ENCODE measurements around the gene LRBA.

The LRBA gene

GRCh38 chr4:150327262-150327780 lies 687.8 kb downstream of the LRBA start:
- H3K27ac ChIP-seq (ENCODE audit: low read length): no peak overlapping the region
- H3K79me2 ChIP-seq (ENCODE audit: insufficient read depth, low read length): no peaks in the 10 kb centered on the region
- DNase-seq (no peak), ATAC-seq (ENCODE audit: insufficient read depth, low read depth) (no peak)
- no peak overlapping the region for H3K4me2 ChIP-seq (ENCODE audit: insufficient read depth, low read length)
- no peaks in the 10 kb centered on the region for H3K36me3 ChIP-seq (ENCODE audit: insufficient read depth, low read length)
- TF ChIP-seq EZH2 (IDR thresholded peaks at IDR 0.05; ENCODE audit: borderline replicate concordance, low read depth, low read length, severe bottlenecking) (no peak), CTCF (IDR thresholded peaks at IDR 0.05; ENCODE audit: borderline replicate concordance, extremely low read depth, low read length, poor library complexity, severe bottlenecking) (no peak)
- no peaks in the 10 kb centered on the region for H3K27me3 ChIP-seq (ENCODE audit: insufficient read depth, low read length, poor library complexity)
- H2AFZ ChIP-seq (ENCODE audit: low read depth, low read length): no peak overlapping the region
- H4K20me1 ChIP-seq (ENCODE audit: insufficient read depth, low read length): no peaks in the 10 kb centered on the region
- H3K4me3 ChIP-seq (ENCODE audit: low read depth in 1 of 2, low read length in 2 of 2): no peak overlapping the region
- no peaks in the 10 kb centered on the region for H3K4me1 ChIP-seq (ENCODE audit: insufficient read depth, low read length)
- H3K9ac ChIP-seq (ENCODE audit: low read depth, low read length): no peak overlapping the region
- H3K9me3 ChIP-seq (ENCODE audit: insufficient read depth, low read length, severe bottlenecking): no peaks in the 10 kb centered on the region

GRCh38 chr4:150325872-150326271 lies 689.2 kb downstream of the LRBA start:
- no peak for DNase-seq
- Histone ChIP-seq H3K4me2 (ENCODE audit: insufficient read depth, low read length) (no peak overlapping the region), H3K27ac (ENCODE audit: low read length) (no peak overlapping the region), H3K27me3 (ENCODE audit: insufficient read depth, low read length, poor library complexity) (no peaks in the 10 kb centered on the region), H3K4me1 (ENCODE audit: insufficient read depth, low read length) (no peaks in the 10 kb centered on the region), H3K79me2 (ENCODE audit: insufficient read depth, low read length) (no peaks in the 10 kb centered on the region), H3K9ac (ENCODE audit: low read depth, low read length) (no peak overlapping the region), H2AFZ (ENCODE audit: low read depth, low read length) (no peak overlapping the region), H3K36me3 (ENCODE audit: insufficient read depth, low read length) (no peaks in the 10 kb centered on the region), H3K9me3 (ENCODE audit: insufficient read depth, low read length, severe bottlenecking) (no peaks in the 10 kb centered on the region), H3K4me3 (ENCODE audit: low read depth in 1 of 2, low read length in 2 of 2) (no peak overlapping the region), H4K20me1 (ENCODE audit: insufficient read depth, low read length) (no peaks in the 10 kb centered on the region)
- no peak for ATAC-seq (ENCODE audit: insufficient read depth, low read depth)
- TF ChIP-seq EZH2 (IDR thresholded peaks at IDR 0.05; ENCODE audit: borderline replicate concordance, low read depth, low read length, severe bottlenecking) (no peak), CTCF (IDR thresholded peaks at IDR 0.05; ENCODE audit: borderline replicate concordance, extremely low read depth, low read length, poor library complexity, severe bottlenecking) (no peak)

GRCh38 chr4:150323406-150324325 lies 691.4 kb downstream of the LRBA start:
- ATAC-seq (ENCODE audit: insufficient read depth, low read depth) (no peak), DNase-seq (no peak)
- Histone ChIP-seq H3K27ac (ENCODE audit: low read length) (no peak overlapping the region), H3K4me2 (ENCODE audit: insufficient read depth, low read length) (no peak overlapping the region), H2AFZ (ENCODE audit: low read depth, low read length) (no peak overlapping the region), H3K9me3 (ENCODE audit: insufficient read depth, low read length, severe bottlenecking) (no peaks in the 10 kb centered on the region), H4K20me1 (ENCODE audit: insufficient read depth, low read length) (no peaks in the 10 kb centered on the region), H3K4me1 (ENCODE audit: insufficient read depth, low read length) (no peaks in the 10 kb centered on the region), H3K4me3 (ENCODE audit: low read depth in 1 of 2, low read length in 2 of 2) (no peak overlapping the region), H3K27me3 (ENCODE audit: insufficient read depth, low read length, poor library complexity) (no peaks in the 10 kb centered on the region), H3K79me2 (ENCODE audit: insufficient read depth, low read length) (no peaks in the 10 kb centered on the region), H3K9ac (ENCODE audit: low read depth, low read length) (no peak overlapping the region), H3K36me3 (ENCODE audit: insufficient read depth, low read length) (no peaks in the 10 kb centered on the region)
- no peak for TF ChIP-seq EZH2 (IDR thresholded peaks at IDR 0.05; ENCODE audit: borderline replicate concordance, low read depth, low read length, severe bottlenecking)
- no peak for TF ChIP-seq CTCF (IDR thresholded peaks at IDR 0.05; ENCODE audit: borderline replicate concordance, extremely low read depth, low read length, poor library complexity, severe bottlenecking)
